H1 (cell line): ENCODE measurements around the gene NHS. TPM values are rescaled to one million over a fixed set of nuclear protein-coding genes. Genes with fewer than 3 reads are reported as not detected.

Experiments used
- CTCF ChIA-PET: fragments of 300-600 bp; sonication (Branson Sonifier 250); formaldehyde crosslinking; loops from one replicate; lab custom pipeline; 2021; ENCODE audit not compliant: partially characterized antibody; lab: Charles Lee
- POLR2A ChIA-PET: fragments of 300-600 bp; sonication (Branson Sonifier 250); formaldehyde crosslinking; loops from one replicate; lab custom pipeline; 2021; ENCODE audit warnings: inconsistent platforms; ENCODE audit not compliant: partially characterized antibody; lab: Charles Lee
- DNase-seq, 2 experiments: peaks; one replicate each; pipeline versions ENCODE4 v3.0.0 to v3.0.0-alpha.2; 2010 to 2022; ENCODE audit warnings: low spot score in 2 of 2, low read depth in 1 of 2, mixed read lengths in 1 of 2
- FAIRE-seq: peaks from 2 replicates; lab custom pipeline; 2011; peaks lifted over from hg19 to GRCh38; lab: Jason Lieb, UNC
- H2AFZ ChIP-seq: 2 replicates; pipeline ENCODE4 v1.8.1; 2012; ENCODE audit warnings: low read length, inconsistent platforms
- H2AK5ac ChIP-seq: 2 replicates; pipeline ENCODE4 v1.6.1; 2013; ENCODE audit warnings: low read depth, low read length
- H2BK120ac ChIP-seq: replicated peaks from 2 replicates; pipeline ENCODE3; 2013; ENCODE audit warnings: low read depth, low read length, inconsistent platforms
- H2BK12ac ChIP-seq: 2 replicates; pipeline ENCODE4 v1.6.1; 2013; ENCODE audit warnings: low read depth, low read length
- H2BK15ac ChIP-seq: 2 replicates; pipeline ENCODE4 v1.6.1; 2013; ENCODE audit warnings: low read length
- H2BK20ac ChIP-seq: 2 replicates; pipeline ENCODE4 v1.6.1; 2013; ENCODE audit warnings: low read length
- H2BK5ac ChIP-seq: 2 replicates; pipeline ENCODE4 v1.6.1; 2013; ENCODE audit warnings: low read depth, low read length
- H3K14ac ChIP-seq: 2 replicates; pipeline ENCODE4 v1.6.1; 2013; ENCODE audit warnings: inconsistent platforms; ENCODE audit not compliant: insufficient read length
- H3K18ac ChIP-seq: 2 replicates; pipeline ENCODE4 v1.6.1; 2013; ENCODE audit warnings: low read length; ENCODE audit errors: extremely low read depth
- H3K23ac ChIP-seq: 2 replicates; pipeline ENCODE4 v1.6.1; 2013; ENCODE audit warnings: inconsistent platforms; ENCODE audit not compliant: insufficient read length
- H3K23me2 ChIP-seq: 2 replicates; pipeline ENCODE4 v1.6.1; 2013; ENCODE audit warnings: low read depth, low read length
- H3K27ac ChIP-seq: 2 replicates; pipeline ENCODE4 v1.6.1; 2011; ENCODE audit warnings: low read depth, low read length, inconsistent platforms
- H3K27me3 ChIP-seq, 4 experiments: replicated peaks in 1 of 4; 1 replicate in 1 of 4; 2 replicates in 3 of 4; pipeline versions ENCODE4 v1.6.1 to v1.8.1; 2011 to 2013; ENCODE audit warnings: low read length in 3 of 4, mild to moderate bottlenecking in 3 of 4, inconsistent platforms in 2 of 4, mixed read lengths in 2 of 4, moderate library complexity in 1 of 4; ENCODE audit not compliant: control insufficient read depth in 3 of 4, insufficient read depth in 3 of 4; ENCODE audit errors: extremely low read depth in 1 of 4
- H3K36me3 ChIP-seq, 4 experiments: 2 replicates each; pipeline versions ENCODE4 v1.6.1 to v1.8.1; 2011 to 2013; ENCODE audit warnings: mild to moderate bottlenecking in 4 of 4, low read length in 3 of 4, moderate library complexity in 2 of 4, control low read depth in 1 of 4, inconsistent platforms in 1 of 4; ENCODE audit not compliant: insufficient read depth in 4 of 4, control insufficient read depth in 2 of 4
- H3K4ac ChIP-seq: replicated peaks from 2 replicates; pipeline ENCODE3; 2013; ENCODE audit warnings: low read length, low read depth, mixed read lengths, inconsistent platforms; ENCODE audit not compliant: insufficient read length
- H3K4me1 ChIP-seq, 4 experiments: replicated peaks in 1 of 4; 1 replicate in 1 of 4; 2 replicates in 3 of 4; pipeline versions ENCODE4 v1.6.1 to v1.8.1; 2011 to 2013; ENCODE audit warnings: low read length in 3 of 4, inconsistent platforms in 2 of 4, mixed read lengths in 1 of 4; ENCODE audit not compliant: insufficient read depth in 4 of 4, control insufficient read depth in 3 of 4
- H3K4me2 ChIP-seq, 2 experiments: 2 replicates each; pipeline versions ENCODE4 v1.6.1 to v1.8.1; 2011 to 2013; ENCODE audit warnings: low read depth in 2 of 2, low read length in 2 of 2, control low read depth in 1 of 2, inconsistent platforms in 1 of 2, mild to moderate bottlenecking in 1 of 2; ENCODE audit not compliant: insufficient read depth in 1 of 2
- H3K4me3 ChIP-seq, 4 experiments: fragments of 200-600, 300-600 bp in 1 of 4; sonication (generic), shearing (Covaris generic), sonication (Bioruptor Twin) in 1 of 4; 2 replicates each; pipeline versions ENCODE4 v1.5.1 to v1.8.1; 2011 to 2016; ENCODE audit warnings: low read length in 4 of 4, low read depth in 3 of 4, control low read depth in 2 of 4, inconsistent platforms in 2 of 4, mild to moderate bottlenecking in 2 of 4, mixed read lengths in 1 of 4, moderate library complexity in 1 of 4; ENCODE audit not compliant: insufficient read depth in 2 of 4; ENCODE audit errors: extremely low read depth in 1 of 4
- H3K56ac ChIP-seq: replicated peaks from 2 replicates; pipeline ENCODE3; 2013; ENCODE audit warnings: low read depth, mild to moderate bottlenecking, mixed read lengths, low read length, inconsistent platforms; ENCODE audit not compliant: insufficient read length
- H3K79me1 ChIP-seq: 2 replicates; pipeline ENCODE4 v1.6.1; 2013; ENCODE audit warnings: low read depth, low read length, control low read depth
- H3K79me2 ChIP-seq, 2 experiments: 2 replicates each; pipeline versions ENCODE4 v1.6.1 to v1.8.1; 2012 to 2013; ENCODE audit warnings: low read length in 2 of 2, mild to moderate bottlenecking in 2 of 2, inconsistent platforms in 1 of 2; ENCODE audit not compliant: insufficient read depth in 2 of 2, control insufficient read depth in 1 of 2
- H3K9ac ChIP-seq, 4 experiments: replicated peaks in 1 of 4; 1 replicate in 1 of 4; 2 replicates in 3 of 4; pipeline versions ENCODE4 v1.6.1 to v1.8.1; 2011 to 2013; ENCODE audit warnings: low read depth in 3 of 4, low read length in 3 of 4, control low read depth in 2 of 4, mild to moderate bottlenecking in 2 of 4, moderate library complexity in 2 of 4, inconsistent platforms in 1 of 4; ENCODE audit errors: extremely low read depth in 1 of 4
- H3K9me3 ChIP-seq, 2 experiments: 2 replicates each; pipeline versions ENCODE4 v1.6.1 to v1.8.1; 2012 to 2013; ENCODE audit warnings: mild to moderate bottlenecking in 2 of 2, moderate library complexity in 2 of 2, control low read depth in 1 of 2, inconsistent platforms in 1 of 2, low read depth in 1 of 2, low read length in 1 of 2, mixed read lengths in 1 of 2; ENCODE audit not compliant: insufficient read depth in 2 of 2
- H4K20me1 ChIP-seq, 2 experiments: replicated peaks in 1 of 2; 2 replicates each; pipeline versions ENCODE3 to v1.8.1; 2011 to 2013; ENCODE audit warnings: inconsistent platforms in 2 of 2, low read length in 2 of 2, mild to moderate bottlenecking in 1 of 2; ENCODE audit not compliant: insufficient read depth in 2 of 2, control insufficient read depth in 1 of 2
- H4K5ac ChIP-seq: 2 replicates; pipeline ENCODE4 v1.6.1; 2013; ENCODE audit warnings: low read length, low read depth, mixed read lengths, inconsistent platforms; ENCODE audit not compliant: insufficient read length
- H4K8ac ChIP-seq: 2 replicates; pipeline ENCODE4 v1.8.0; 2013; ENCODE audit warnings: mild to moderate bottlenecking, moderate library complexity, low read length, inconsistent platforms; ENCODE audit not compliant: insufficient read depth; ENCODE audit errors: extremely low read depth
- H4K91ac ChIP-seq: replicated peaks from 2 replicates; pipeline ENCODE3; 2013; ENCODE audit warnings: low read length, mixed read lengths, inconsistent platforms; ENCODE audit not compliant: insufficient read length
- BACH1 ChIP-seq: IDR thresholded peaks from 2 replicates; pipeline ENCODE4 v1.6.1; 2012; ENCODE audit warnings: low read length, improper control_type of control experiment
- CBX5 ChIP-seq: fragments of 300-800, 300-1000 bp; sonication (generic); IDR thresholded peaks from 2 replicates; pipeline ENCODE4 v1.7.1; 2016; ENCODE audit warnings: antibody characterized with exemption, low read length, low read depth
- CTCF ChIP-seq, 3 experiments: IDR thresholded peaks; 1 replicate in 2 of 3; 2 replicates in 1 of 3; pipeline versions ENCODE4 v1.5.1 to v1.6.1; 2011; ENCODE audit warnings: low read length in 3 of 3, mild to moderate bottlenecking in 3 of 3, inconsistent platforms in 2 of 3, low read depth in 1 of 3, moderate library complexity in 1 of 3; ENCODE audit not compliant: insufficient read depth in 1 of 3; ENCODE audit errors: control extremely low read depth in 1 of 3
- EP300 ChIP-seq, 2 experiments: IDR thresholded peaks; 1 replicate in 1 of 2; 2 replicates in 1 of 2; pipeline ENCODE4 v1.6.1; 2011 to 2012; ENCODE audit warnings: low read depth in 2 of 2, low read length in 2 of 2, mild to moderate bottlenecking in 2 of 2, borderline replicate concordance in 1 of 2, inconsistent platforms in 1 of 2, moderate library complexity in 1 of 2
- NRF1 ChIP-seq: IDR thresholded peaks from 2 replicates; pipeline ENCODE4 v1.6.1; 2011; ENCODE audit warnings: mild to moderate bottlenecking, low read depth, low read length, improper control_type of control experiment
- POU5F1 ChIP-seq: IDR thresholded peaks from 2 replicates; pipeline ENCODE4 v1.6.1; 2011; ENCODE audit warnings: low read depth, mild to moderate bottlenecking, low read length, moderate library complexity
- SIRT6 ChIP-seq: IDR thresholded peaks from one replicate; pipeline ENCODE4 v1.7.1; 2012; ENCODE audit warnings: low read length, inconsistent platforms
- TAF7 ChIP-seq: optimal IDR thresholded peaks from 2 replicates; pipeline ENCODE3; 2011; ENCODE audit warnings: low read depth, mild to moderate bottlenecking, inconsistent platforms, low read length, moderate library complexity, borderline replicate concordance
- TCF12 ChIP-seq: IDR thresholded peaks from 2 replicates; pipeline ENCODE4 v1.6.1; 2011; ENCODE audit warnings: low read depth, mild to moderate bottlenecking, low read length
- polyA plus RNA-seq, 7 experiments: library from polyadenylated mRNA; depleted of rRNA in 3 of 7; stranded (reverse) in 5 of 7; unstranded in 2 of 7; fragments of >200 nt in 5 of 7; fragments of 200-250 nt in 2 of 7; gene quantifications; 1 replicate in 5 of 7; 2 replicates in 1 of 7; 4 replicates in 1 of 7; pipeline versions ENCODE4 v1.2.1 to v1.2.3, GENCODE V29; 2011 to 2013; ENCODE audit warnings: missing spikeins in 2 of 7, mixed read lengths in 2 of 7
- total RNA-seq: library from RNA; stranded (reverse); fragmentation: NEBNext Ultra II Directional; extraction: Animal tissue kit (Norgen Biotek cat#: 25700); gene quantifications from 2 replicates; pipeline ENCODE4 v1.2.1, GENCODE V29; 2021

The NHS gene
- total and polyA plus RNA-seq, 2 of the 8 experiments (the other 6 are each of a cell fraction or from before 2014, with no cell fraction given): 2.2 to 6.7 TPM

- no peak overlapping the region for H4K5ac ChIP-seq
- TF ChIP-seq BACH1 (no peak), TCF12 (no peak), POU5F1 (no peak), CTCF (IDR thresholded peaks at IDR 0.05; ENCODE audit: control extremely low read depth in 1 of 3, insufficient read depth in 1 of 3, low read depth in 1 of 3, low read length in 3 of 3) (no peak), CBX5 (no peak), SIRT6 (no peak), EP300 (IDR thresholded peaks at IDR 0.05; ENCODE audit: borderline replicate concordance in 1 of 2, low read depth in 2 of 2, low read length in 2 of 2) (no peak), NRF1 (no peak), TAF7 (no peak)
- TF ChIP-seq, all 59 proteins: peak for 0
- no peak overlapping the region for H3K56ac ChIP-seq
- no peak overlapping the region for H3K27ac ChIP-seq
- H3K4me2 ChIP-seq: no peak overlapping the region
- H4K20me1 ChIP-seq: no peaks in the 10 kb centered on the region
- no peak overlapping the region for H3K23ac ChIP-seq
- no peak overlapping the region for H2BK20ac ChIP-seq
- no peaks in the 10 kb centered on the region for H3K27me3 ChIP-seq
- no peak overlapping the region for H3K4me3 ChIP-seq
- no peak overlapping the region for H2BK5ac ChIP-seq
- H2AFZ ChIP-seq: no peak overlapping the region
- no peaks in the 10 kb centered on the region for H3K79me2 ChIP-seq
- DNase-seq (no peak), FAIRE-seq (no peak)
- peaks cover 0 to 3% (median 0%) of the 10 kb centered on the region in 4 experiments; a peak in 1 of 7 replicates for H3K4me1 ChIP-seq
- H3K23me2 ChIP-seq: no peaks in the 10 kb centered on the region
- H2BK15ac ChIP-seq: no peak overlapping the region
- no peaks in the 10 kb centered on the region for H3K36me3 ChIP-seq
- no peak overlapping the region for H3K18ac ChIP-seq
- H3K4ac ChIP-seq: no peak overlapping the region
- no peaks in the 10 kb centered on the region for H3K9me3 ChIP-seq
- POLR2A ChIA-PET: no interaction called here
- H3K14ac ChIP-seq: no peak overlapping the region
- 0 out of 2 replicates have a peak, but pooled peaks cover 3% of the 10 kb centered on the region for H3K79me1 ChIP-seq
- no peak overlapping the region for H4K8ac ChIP-seq
- CTCF ChIA-PET: interaction anchor here (0.7 to 1.1 kb wide), 2 partner anchors 162 to 267 kb away, joined by 3 to 6 read pairs; no protein-coding TSS in a partner anchor
- H4K91ac ChIP-seq: no peak overlapping the region
- H3K9ac ChIP-seq: no peak overlapping the region
- no peak overlapping the region for H2BK12ac ChIP-seq
- H2BK120ac ChIP-seq: no peak overlapping the region
- H2AK5ac ChIP-seq: no peak overlapping the region
These were observed 254.0 kb downstream of the NHS start for GRCh38 chrX:17628976-17629375.
